ENCODE data around the gene TMEM158.

DNA sequence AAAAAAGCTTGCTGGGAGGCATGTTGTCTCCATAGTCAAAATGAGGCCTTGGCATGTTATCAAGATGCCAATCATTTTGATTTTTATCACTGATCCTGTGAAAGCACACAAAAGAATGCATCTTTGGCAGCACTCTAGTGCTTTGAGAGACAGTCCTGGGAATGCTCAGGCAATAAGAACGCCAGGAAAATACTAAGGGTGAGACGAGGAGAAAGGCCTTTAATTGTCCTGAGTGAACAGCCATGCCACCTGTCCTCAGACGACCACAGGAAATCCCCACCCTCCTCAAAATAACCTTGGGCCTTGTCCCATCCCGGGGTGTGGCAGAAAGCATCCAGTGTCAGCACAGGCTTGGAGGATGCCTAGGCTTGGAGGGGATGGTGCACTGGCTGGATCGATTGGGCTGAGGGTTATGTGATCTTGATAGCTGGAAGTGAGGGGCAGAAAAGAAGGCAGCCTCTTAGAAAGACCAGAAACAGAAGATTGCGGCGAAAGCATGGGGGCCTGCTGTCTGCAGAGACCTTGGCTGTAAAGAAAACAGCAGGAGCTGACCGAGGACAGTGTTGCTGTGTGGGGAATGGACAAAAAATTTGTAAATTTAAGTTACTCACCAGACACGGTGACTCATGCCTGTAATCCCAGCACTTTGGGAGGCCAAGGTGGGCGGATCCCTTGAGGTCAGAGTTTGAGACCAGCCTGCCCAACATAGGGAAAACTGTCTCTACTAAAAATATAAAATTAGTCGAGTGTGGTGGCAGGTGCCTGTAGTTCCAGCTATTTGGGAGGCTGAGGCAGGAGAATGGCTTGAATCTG is 7.3 kb downstream of the TMEM158 start:
- TF ChIP-seq EGR1 (IDR thresholded peaks at IDR 0.05; ENCODE audit: low read depth in 2 of 2) (no peak), NR2F2 (IDR thresholded peaks at IDR 0.05) (no peak), CTCF (IDR thresholded peaks at IDR 0.05; ENCODE audit: low read depth, low read length, missing input control) (no peak), TAF1 (conservative IDR thresholded peaks at IDR 0.05) (no peak), SP1 (IDR thresholded peaks at IDR 0.05) (no peak), GABPA (IDR thresholded peaks at IDR 0.05 in 1 of 2, conservative IDR thresholded peaks at IDR 0.05 in 1 of 2) (no peak), HNF4G (IDR thresholded peaks at IDR 0.05) (no peak), MAX (IDR thresholded peaks at IDR 0.05) (no peak), JUND (IDR thresholded peaks at IDR 0.05) (no peak), YY1 (IDR thresholded peaks at IDR 0.05) (no peak), FOXA1 (IDR thresholded peaks at IDR 0.05) (no peak)
- TF ChIP-seq, protein P1, sequence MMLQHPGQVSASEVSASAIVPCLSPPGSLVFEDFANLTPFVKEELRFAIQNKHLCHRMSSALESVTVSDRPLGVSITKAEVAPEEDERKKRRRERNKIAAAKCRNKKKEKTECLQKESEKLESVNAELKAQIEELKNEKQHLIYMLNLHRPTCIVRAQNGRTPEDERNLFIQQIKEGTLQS (IDR thresholded peaks at IDR 0.05): no peak
- TF ChIP-seq, protein P2, sequence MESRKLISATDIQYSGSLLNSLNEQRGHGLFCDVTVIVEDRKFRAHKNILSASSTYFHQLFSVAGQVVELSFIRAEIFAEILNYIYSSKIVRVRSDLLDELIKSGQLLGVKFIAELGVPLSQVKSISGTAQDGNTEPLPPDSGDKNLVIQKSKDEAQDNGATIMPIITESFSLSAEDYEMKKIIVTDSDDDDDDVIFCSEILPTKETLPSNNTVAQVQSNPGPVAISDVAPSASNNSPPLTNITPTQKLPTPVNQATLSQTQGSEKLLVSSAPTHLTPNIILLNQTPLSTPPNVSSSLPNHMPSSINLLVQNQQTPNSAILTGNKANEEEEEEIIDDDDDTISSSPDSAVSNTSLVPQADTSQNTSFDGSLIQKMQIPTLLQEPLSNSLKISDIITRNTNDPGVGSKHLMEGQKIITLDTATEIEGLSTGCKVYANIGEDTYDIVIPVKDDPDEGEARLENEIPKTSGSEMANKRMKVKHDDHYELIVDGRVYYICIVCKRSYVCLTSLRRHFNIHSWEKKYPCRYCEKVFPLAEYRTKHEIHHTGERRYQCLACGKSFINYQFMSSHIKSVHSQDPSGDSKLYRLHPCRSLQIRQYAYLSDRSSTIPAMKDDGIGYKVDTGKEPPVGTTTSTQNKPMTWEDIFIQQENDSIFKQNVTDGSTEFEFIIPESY (IDR thresholded peaks at IDR 0.05): no peak
- TF ChIP-seq, protein P3, sequence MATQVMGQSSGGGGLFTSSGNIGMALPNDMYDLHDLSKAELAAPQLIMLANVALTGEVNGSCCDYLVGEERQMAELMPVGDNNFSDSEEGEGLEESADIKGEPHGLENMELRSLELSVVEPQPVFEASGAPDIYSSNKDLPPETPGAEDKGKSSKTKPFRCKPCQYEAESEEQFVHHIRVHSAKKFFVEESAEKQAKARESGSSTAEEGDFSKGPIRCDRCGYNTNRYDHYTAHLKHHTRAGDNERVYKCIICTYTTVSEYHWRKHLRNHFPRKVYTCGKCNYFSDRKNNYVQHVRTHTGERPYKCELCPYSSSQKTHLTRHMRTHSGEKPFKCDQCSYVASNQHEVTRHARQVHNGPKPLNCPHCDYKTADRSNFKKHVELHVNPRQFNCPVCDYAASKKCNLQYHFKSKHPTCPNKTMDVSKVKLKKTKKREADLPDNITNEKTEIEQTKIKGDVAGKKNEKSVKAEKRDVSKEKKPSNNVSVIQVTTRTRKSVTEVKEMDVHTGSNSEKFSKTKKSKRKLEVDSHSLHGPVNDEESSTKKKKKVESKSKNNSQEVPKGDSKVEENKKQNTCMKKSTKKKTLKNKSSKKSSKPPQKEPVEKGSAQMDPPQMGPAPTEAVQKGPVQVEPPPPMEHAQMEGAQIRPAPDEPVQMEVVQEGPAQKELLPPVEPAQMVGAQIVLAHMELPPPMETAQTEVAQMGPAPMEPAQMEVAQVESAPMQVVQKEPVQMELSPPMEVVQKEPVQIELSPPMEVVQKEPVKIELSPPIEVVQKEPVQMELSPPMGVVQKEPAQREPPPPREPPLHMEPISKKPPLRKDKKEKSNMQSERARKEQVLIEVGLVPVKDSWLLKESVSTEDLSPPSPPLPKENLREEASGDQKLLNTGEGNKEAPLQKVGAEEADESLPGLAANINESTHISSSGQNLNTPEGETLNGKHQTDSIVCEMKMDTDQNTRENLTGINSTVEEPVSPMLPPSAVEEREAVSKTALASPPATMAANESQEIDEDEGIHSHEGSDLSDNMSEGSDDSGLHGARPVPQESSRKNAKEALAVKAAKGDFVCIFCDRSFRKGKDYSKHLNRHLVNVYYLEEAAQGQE (IDR thresholded peaks at IDR 0.05): no peak
